Kidney capillary endothelial cell (primary cell): ENCODE results near the gene CTIF.

Experiments used
- DNase-seq: peaks from one replicate; pipeline ENCODE4 v3.0.0-alpha.2; 2018; ENCODE audit warnings: low spot score

CTIF gene

DNA sequence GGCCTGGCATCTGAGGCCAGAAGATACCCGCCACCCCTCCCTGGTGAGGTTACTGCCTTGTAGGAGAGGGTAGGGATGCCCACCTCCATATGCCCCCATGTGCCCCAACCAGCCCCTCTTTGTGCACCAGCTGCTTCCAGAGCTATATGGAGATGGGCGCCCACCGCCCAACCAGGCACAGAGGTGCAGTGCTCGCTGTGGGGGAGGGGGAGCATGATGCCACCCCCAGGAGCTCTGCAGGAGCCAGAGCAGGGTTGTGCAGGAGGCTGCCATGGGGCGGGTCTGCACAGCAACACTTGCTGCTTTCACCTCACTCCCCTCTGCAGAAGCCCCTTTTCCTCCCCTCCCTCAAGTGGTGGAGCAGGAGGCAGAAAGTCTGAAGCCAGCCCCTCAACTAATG is 237.3 kb downstream of the CTIF start:
- no peak for DNase-seq

DNA sequence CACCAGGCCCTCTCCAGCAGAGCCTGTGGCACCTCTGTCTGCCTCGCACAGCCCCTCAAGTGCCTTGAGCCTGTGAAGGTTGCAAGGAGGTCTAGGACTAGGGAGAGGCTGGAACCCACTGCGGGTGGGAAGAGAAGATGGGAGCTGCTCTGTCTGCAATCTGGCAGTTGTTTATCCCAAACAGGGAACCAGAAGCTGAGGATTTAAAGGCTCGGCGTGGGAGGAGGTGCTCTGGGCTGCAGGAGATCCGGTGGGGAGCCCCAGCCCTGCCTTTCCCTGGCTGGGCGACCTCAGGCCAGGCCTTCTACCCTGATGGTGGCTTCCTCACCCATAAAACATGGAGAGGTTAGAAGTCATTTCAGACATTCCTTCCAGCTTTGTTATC is 237.8 kb downstream of the CTIF start:
- DNase-seq = no peak

DNA sequence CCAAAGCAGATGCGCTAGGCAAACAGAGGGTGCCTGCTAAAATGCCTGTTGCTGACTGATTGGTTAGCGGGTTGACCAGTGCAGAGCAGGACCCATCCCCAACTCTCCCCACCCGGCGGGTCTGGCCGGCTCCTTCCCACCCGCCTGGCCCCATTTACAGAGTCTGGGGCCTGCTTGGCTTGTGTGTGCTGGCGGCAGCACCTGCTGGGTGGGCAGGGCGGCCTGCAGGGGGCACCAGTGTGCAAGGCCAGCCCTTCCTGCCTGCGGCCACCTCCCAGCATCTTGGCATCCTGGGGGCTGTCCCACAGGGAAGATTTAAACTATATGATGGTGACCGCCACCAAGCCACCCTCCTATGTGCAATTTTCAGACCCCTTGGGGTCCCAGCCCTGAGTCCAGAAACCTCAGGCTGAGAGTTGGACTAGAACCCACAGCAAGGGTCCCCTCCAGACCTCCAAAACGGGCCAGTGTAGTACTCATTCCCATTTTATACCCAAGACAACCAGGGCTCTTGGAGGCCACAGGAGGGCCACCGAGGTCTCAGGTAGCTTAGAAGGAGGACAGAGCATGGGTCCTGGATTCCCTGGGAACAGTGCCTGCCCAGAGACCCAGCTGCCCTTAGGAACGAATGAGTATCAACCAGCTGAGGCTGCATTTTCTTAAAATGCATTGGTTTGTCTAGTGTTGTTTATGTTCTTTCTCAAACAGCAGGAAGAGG is 238.4 kb downstream of the CTIF start:
- DNase-seq = peak; percentile 63

DNA sequence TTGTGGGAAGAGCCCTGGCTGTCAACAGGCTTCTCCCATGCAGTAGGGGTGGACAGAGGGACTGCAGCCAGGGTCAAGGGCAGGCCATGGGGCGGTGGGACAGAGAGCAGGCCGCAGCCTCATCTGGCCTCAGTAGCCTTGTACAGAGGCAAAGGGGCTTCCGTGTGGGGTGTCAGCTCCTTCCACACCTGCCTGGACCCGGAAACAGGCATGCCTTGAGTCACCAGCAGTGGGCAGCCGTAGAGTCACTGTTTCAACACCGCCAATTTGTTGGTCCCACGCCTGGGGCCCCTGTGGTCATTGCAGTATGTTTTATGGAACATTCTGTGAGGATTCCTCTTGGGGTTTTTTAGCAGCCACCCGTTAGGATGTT is 238.9 kb downstream of the CTIF start:
- no peak for DNase-seq

DNA sequence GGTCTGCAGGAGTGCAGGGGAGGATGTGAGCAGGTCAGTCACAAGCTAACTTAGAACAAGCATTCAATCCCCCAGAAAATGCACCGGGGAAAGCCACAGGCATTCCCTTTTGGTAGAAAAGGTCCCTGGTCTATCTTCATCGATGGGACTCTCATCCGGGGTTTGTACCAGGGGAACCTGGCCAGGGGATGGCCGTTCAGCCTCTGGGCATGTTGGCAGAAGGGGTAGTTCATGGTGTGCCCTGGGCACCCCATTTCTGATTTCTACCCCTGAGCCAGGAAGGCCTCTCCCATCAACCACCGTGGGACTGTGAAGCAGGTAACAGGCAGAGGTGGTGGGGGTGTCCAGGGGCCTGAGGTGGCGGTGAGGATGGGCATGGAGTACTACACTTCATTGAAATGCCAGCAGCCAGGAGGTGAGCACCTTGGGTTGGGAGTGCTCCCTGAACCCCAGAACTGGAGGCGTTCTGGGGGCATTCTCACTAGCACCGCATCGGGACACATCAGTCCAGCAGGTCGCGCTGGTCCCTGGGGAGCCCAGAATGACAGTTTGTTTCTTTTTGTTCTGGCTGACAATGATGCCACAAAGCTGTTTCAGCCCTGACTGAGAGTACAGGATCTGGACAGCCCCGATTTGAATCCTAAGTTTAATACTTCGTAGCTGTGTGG is 239.6 kb downstream of the CTIF start:
- DNase-seq = no peak

DNA sequence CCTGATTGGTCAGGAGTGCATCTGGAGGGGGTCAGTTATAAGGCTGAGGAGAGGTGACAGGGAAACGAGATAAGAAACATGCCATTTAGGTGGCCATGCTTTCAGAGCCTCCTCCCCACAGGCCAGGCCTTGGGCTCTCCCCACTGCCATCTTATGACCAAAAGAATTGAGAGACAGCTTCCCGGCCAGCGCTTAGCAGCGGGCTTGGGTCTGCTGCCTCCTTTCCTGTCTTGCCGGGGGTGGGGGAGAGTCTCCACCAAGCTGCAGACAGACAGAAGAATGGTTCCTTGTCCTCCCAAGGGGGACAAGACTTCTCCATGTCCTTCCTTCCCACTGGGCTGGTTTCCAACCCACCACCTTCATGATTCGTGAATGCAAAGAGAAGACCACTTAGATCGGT is 240.6 kb downstream of the CTIF start:
- DNase-seq = no peak

DNA sequence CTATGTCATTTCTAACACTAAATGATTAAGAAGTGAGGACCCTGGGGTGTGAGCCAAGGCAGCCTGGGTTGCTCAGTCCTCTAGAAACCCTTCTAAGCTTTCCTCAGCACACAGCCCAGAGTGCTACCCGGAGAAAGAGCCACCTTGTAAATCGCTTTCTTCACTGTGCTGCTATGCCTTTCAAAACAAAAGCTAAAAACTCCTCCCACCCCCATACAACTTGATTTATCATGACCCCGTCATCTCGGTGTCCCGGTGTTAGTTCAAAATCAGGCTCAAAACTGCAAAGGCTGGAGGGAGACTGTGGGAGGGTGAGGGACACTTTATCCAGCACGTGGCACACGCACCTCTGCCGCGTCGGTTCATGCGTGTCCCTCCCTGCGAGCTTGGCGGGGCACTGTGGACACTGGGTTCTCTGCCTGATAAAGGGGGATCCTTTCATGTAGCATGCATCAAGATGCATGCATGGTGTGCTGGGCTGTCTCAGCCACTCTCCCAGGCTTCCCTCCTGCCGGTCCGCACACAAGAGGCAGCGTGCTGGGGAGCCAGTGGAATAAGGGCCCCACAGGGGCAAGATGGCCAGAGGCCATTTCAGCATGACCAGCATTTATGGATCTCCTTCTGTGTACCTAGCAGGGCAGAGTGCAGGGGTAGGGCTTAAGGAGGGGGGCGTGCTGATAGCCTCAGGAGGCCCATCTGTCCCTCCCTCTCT is 241.5 kb downstream of the CTIF start:
- DNase-seq = no peak

DNA sequence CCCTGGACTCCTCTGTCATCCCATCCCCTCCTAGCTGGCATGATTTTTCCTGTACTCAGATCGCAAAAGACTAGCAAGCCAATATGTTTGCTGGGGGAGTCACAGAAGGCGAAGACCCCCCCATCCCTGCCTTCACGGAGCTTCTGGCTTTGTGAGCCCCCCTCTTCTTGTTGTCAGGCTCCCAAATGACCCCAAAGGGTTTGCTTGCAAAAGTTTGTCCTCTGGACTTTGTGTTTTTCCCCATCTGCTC is 242.0 kb downstream of the CTIF start:
- no peak for DNase-seq

DNA sequence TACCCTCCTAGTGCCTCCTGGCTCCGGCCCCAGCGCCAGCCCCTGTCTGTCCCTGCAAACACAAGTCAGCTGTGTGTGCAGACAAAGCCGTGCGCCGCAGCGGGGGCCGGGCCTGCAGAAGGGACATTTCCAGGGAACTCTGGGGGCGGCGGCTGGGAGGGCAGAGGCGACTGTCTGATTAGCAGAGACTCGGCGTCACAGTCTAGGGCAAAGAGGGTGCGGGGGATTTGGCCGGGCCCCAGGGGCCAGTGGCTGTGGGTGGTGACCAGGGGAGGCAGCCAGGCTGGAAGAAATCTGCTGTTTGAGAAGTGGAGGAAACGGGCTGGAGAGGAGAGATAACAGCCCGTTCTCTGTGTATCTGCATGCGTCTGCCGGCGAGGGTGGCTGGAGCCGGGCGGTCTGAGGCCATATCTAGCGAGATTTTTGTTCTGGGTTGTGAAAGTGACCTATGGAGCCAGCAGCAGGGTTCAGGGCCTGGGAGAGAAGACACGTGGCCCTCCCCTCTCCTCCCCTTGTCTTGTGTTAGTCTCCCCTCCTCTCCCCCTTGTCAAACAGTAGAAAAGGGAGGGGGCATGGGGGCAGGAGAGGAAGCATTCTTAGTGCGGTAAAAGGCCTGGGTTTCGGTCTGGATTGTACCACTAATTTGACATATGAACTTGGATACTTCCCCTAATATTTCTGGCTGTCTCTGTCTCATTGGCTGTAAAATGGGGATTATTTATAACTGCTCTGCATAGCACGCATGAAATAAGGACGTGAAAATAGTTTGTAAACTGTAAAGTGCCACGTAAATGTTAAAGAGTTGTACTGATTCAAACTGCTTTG is 242.5 kb downstream of the CTIF start:
- peak; percentile 72 for DNase-seq

DNA sequence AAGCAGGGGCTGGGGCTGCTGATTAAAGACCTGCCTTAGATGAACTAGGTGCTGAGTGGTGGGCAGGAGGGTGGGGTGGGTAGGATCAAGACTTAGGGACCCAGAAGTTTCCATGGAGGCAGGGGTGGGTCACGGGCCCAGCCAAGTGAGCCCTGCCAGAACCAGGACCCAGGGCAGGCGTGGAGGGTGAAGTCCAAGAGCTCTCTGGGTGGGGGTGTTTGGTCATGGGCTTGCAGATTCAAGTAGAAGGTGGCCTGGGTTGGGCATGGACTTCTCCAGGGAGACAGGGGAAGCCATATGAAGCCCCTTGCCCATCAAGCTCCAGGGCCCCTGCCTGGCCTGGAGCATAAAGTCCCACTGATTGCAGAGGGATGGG is 243.1 kb downstream of the CTIF start:
- DNase-seq = no peak

DNA sequence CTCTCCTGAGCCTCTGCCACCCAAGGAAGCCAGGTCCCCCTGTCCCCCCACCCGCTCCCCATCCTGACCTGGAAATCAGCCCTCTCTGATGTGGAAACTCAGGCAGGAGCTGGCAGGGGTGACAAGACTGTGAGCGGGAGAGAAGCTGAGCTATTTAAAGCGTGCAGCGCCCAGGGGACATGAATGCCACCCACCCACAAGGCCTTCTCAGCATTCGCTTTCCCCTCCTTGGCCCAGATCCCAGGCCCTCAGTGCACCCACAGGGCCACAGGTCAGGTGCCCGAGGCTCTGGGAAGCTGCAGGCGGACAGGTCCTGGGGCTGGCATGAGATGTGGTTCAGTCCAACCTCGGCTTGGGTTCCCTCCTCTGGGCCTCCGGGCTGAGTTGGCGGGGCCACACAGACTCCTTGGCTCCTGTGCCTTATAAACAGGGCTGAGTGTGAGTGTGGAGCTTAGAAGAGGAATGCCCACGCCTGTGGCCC is 243.6 kb downstream of the CTIF start:
- no peak for DNase-seq

DNA sequence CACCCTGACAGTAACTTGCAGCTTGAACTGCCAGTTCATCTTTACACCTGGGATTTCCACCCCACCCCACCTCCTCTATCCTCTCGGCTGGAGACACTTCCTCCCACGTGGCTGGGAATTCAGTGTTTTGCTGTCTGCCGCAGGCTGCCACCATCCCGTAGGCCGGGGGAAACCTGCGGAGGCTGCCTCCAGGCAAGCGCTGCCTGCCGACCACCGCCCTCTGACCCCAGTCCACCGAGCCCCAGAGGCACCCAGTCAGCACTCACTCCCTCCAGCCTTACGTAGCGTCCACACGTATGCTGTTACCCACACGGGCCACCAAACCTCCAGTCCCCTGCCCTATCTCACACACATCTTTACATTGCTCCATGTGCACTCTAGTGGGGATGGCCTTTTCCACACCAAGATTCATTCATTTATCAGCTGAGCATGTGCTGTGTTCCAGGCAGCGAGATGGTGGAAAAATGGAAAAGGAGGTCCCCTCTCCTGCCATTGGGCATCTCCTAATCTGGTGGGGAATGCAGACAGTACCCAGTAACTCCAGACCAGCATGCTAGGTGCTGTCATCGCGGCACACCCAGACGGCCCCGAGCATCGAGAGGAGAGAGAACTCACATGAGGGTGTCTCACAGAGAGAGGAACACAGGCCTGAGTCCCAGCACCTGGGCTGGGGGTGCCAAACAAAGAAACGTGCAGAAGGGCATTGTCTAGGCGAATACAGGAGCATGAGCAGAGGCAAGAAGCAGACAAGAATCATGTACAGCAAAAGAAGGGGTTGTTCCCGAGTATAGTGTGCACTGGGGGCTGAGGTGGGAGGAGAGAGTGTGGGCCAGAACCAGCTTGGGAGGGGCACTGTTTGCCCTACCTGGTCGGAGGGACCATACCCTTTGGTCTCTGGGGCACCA is 245.0 kb downstream of the CTIF start:
- DNase-seq = no peak

DNA sequence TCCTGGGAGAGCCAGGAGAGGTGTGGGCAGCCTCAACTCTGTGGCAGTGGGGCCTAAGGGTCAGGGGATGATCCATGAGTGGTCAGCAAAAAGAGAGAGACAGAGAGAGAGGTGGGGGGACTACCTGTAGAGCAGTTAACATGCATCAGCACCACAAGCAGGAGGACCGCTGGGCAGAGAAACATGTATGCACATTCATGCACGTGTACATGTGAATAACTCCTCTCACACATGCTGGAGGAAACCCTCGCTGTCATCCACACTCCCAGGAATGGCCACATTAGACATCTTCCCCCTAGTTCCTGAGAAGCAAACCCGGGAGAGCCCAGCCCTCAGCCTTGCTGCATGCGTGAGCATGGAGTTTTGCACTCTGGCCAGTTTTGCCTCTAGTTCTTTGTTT is 245.8 kb downstream of the CTIF start:
- DNase-seq = no peak

DNA sequence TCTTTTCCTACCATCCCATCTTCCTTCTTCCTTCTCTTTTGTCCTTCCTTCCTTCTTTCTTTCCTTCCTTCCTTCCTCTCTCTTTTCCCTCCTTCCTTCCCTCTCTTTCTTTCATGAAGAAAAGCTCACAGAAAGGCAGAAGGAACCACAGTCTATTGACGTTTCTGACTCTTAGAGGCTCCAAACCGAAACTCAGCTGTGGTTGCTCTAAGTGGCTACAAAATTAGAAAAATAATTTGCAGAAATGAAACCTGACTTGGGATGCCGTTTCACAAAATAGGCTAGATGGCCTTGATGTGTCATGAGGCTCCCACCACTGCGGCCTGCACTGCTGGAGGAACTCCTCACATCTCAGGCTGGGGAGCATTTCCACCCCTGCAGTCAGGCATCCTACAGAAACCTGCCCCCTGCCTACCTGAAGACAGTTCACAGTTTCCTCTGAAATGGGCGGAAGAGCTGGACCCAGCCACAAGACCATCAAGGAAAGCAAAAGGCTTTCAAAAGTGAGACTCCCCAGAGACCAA is 246.3 kb downstream of the CTIF start:
- no peak for DNase-seq

DNA sequence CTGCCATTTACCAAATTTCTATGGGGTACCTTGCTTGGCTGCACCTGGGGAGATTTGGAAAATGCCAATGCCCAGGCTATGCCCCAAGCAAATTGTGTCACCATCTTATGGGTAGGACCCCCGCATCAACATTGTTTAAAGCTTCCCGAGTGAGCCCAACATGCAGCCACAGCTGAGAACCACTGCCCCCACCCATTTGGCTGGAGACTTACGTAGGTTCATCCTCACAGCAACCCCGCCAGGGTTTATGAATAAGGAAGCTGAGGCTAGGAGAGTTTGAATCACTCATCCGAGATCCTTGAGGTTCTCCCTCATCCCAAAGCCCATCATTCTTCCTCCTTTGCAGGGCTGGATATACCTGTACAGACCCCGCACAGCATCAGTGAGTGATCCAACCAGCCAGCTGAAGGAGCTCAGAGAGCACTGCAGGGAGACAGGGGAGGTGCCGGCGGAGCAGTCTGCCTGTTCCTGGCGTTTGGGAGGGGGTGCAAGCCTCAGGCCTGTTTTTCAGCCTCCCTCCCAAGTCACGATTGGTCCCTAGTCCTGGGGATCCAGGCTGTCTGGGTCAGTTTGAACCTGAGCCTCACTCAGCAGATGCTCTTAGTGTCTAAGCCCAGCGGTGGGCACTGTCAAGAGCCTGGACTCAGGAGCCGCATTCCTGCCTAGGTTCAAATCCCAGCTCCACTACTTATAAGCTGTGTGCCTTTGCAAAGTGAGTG is 247.1 kb downstream of the CTIF start:
- no peak for DNase-seq

DNA sequence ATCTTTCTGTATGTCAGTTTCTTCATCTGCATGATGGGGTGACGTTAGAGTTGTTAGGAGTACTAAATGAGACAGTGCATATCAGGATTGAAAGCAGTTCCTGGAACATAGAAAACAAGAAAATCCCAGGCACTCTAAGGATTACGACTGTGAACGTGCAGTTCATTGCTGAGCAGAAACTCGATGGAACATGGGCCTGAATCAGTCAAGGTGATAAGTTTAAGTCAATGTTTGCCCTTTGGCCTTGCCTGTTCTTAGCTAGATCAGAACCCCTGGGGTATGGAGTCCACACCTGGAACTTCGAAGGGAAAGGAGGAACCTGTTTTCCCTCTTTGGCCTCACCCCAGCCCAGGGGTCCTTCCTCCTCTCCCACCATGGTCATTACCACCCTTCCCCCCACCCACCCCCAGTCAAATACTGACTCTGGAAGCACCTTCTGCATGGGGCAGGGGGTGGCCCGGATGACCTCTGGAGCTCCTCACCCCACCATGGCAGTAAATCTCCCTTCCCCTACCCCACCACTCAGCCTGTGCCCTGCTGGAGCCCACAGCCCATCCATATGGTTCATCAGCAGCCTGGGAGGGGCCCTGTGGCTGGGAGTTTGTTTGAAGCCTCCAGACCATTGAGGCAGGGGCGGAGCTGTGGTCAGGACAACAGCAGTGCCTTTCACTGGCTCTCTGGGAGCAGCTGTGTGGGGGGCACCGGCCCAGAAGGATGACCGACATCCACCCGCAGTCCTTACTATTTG is 247.8 kb downstream of the CTIF start:
- DNase-seq = no peak

DNA sequence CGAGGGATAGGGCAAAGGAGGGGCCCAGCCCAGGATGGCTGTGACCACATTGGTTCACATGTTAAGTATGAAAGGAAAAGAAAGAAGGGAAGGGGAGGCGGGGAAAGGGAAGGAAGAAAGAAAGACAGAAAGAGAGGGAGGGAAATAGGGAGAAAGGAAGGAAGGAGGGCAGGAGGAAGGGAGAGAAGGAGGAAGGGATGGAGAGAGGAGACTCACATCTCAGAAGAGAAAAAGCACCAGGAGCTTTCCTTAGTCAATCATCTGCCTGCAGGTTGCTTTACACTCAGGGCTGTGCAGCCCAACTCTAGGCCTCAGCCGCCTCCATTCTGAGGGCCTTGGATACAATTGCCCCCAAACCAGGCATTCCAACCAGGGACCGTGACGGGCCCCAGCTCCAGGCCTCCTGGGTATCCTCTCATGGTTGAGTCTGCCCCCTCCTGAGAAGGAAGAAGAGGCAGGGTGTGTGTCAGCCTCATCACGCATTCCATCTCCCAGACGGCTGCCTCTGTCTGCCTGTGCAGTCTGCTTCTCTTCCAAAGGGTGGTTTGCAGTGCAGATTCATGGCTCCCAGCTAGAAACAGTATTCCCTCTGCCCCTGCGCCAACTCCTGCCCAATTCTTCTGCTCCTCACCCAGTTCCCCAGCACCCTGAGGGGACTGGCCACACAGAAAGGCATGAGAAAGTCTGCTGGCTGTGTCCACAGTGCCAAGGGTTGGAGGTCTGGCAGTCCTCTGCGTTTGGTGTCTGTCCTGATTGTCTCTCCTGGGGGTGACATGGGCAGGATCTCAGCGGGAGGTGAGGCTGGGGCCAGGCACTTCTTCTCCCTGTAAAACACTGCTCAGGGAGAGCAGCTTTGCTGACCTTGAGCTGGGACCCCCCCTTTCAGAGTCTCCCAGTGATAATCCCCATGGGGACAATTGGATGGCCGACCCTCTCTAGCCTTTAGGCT is 248.6 kb downstream of the CTIF start:
- no peak for DNase-seq

DNA sequence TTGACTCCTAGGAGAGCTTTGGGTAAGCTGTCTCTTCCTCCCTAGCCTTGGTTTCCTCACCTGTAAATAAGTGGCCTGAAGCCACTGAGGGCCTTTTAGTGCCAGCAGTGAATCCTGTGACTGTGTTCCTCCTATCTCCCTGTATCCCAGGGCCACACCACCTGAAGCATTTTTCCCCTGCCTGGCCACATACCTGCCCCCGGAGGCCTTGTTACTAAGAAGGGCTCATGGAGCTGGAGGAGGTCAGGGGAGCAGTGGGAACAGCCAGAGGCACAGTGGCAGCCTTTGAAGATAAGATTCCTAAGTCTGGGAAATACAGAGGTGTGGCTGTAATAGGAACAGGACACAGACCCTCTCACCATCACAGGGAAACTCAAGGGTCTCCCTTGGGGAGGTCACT is 249.5 kb downstream of the CTIF start:
- no peak for DNase-seq

DNA sequence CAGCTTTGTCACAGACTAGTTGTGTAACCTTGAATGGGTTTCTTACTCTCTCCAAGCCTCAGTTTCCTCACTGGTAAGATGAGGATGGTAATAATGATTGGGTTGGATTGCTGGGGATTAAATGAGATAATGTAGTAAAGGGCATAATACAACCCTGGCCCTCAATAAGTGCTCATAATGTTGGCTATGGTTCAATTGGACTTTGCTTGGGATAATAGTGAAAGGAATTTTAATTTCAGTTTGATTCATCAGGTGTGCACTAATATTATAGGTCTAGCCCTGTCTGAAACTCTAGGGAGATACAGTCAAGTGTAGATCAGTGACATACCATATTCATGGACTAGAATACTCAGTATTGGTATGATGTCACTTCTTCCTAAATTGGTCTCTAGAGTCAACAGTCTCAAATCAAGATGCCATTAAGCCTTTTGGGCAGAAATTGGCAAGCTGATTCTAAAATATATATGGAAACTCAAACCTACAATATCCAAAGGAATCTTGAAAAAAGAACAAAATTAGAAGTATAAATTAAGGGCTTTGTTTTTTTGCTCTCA is 250.5 kb downstream of the CTIF start:
- DNase-seq = no peak
